ENCODE data around the gene FAM20C.

FAM20C gene

DNA sequence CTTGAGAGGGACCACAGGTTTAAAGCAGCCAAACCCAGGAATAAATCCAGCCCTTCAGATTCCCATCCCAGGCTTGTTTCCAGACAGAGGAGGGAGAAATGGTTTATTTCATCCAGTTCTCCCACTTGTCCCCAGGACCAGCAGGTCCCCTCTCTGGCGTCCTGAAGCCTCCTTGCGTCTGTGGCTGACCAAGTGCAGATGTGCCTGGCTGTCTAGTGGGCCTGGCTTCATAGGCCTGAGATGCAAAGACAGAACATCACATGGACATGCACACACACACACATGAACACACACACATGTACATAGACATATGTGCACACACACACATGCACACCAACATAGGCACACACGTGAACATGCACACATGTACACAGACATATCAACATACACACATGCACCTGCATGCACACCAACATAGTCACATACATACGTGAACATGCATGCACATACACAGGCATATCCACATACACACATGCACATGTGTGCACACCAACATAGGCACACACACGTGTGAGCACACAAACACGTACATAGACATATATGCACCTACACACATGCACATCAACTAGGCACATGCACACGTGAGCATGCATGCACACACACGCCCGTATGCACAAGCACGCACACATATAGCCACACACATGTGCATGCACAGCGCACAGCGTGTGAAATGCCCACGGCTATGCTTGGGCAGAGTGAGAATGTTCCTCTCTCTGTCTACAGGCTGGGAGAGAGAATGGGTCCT, 108.3 kb downstream of the FAM20C start:
- no peak for DNase-seq

GRCh38 chr7:301291-302053, 109.1 kb downstream of the FAM20C start:
- DNase-seq, result no peak

DNA sequence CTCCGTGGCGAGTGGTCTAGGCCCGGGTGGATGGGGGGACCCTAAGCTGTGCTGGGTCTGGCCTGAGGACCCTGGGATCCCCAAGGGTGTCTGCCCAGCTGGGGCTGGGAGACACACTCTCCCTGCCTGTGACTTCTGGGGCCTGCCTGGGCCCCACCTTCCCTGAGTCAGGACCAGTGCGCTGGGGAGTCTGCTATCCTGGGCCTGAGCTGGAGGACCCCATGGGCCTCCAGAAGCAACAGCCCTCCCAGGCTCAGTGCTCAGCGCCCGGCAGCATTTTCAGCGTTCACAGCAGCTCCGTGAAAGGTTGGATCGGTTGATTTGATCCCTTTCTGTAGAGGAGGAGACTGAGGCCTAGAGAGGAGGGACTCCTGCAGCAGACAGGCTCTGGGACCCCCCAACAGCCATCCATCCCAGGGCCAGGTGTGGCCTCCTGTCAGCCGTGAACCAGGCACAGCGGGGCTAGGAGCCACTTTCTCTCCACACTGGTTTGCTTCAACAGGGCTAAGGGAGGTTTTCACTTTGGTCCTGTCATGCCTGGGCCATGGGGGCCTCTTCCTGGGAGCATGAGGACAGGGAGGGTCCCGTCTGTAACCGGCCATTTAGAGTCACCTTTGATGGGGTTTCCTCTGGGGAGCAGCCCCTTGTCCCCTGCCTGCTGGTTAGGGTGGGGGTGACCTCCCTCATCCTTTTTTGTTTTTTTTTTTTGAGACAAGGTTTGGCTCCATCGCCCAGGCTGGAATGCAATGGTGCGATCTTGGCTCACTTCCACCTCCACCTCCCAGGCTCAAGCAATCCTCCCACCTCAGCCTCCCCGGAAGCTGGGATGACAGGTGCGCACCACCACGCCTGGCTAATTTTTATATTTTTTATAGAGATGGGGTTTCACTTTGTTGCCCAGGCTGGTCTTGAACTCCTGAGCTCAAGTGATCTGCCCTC, 110.0 kb downstream of the FAM20C start:
- DNase-seq, result no peak

DNA sequence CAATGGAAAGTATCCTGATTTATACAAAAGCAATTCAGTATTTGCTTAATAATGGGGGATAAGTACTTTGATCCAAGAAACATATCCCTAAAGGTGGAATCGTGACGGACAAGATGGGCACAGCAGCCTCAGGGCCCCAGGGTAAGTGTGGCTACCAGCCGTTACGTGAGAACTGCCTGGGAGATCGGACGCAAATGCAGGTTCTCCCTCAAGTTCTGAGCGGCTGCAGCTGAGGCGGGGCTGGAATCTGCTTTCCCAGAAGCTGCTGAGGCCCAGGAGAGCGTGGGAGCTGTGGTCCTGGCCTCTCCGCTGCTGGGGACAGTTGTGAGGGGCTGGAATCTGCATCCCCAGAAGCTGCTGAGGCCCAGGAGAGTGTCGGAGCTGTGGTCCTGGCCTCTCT, 111.1 kb downstream of the FAM20C start:
- no peak for DNase-seq

GRCh38 chr7:303884-304573, 111.7 kb downstream of the FAM20C start:
- no peak for DNase-seq

- no peak for DNase-seq
These were observed 112.4 kb downstream of the FAM20C start for GRCh38 chr7:304574-305409.

- DNase-seq, result no peak
These were observed 113.2 kb downstream of the FAM20C start for GRCh38 chr7:305410-306151.

DNA sequence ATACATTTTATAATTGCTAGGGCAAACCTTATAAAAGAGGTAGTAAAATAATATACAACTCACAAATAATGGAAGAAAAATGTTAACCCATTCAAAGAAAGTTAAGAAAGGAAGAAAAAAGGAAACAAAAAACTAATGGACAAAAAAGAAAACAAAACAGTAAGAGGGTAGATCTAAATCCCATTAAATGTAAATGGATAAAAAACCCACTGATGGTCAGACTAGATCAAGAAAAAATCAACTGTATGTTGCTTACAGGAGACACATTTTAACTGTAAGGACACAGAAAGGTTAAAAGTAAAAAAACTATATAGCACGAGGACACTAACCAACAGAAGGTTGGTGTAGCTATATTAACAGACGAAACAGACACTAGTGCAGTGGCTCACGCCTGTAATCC, 115.6 kb downstream of the FAM20C start:
- DNase-seq, result no peak

DNA sequence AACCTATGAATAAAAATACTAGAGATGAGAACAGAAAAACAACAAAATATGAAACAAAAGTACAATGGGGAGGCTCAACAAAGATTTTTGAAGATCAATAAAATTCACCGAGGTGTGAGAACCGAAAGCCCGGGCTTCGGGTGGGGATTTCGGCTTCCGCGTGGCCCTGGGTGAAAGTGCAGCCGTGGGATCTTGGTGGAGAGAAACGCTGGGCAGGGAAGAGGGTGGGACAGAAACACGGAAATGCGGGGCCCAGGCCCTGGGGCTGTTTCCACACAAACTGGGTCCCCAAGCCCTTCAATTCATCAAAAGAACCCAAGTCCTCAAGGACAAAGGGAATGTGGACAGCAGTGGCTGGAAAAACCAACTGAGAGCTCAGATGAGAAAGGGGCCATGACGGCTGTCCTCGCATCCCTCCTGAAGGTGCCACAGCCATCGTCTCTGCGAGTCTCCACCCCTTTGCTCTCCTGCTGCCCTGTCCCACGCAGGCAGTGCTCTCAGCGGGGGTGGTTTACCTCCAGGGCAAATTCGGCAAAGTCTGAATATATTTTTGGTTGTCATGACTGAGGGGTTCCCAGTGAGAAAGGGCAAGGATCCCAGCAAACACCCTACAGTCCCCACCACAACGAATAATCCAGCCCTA, 117.3 kb downstream of the FAM20C start:
- DNase-seq, result no peak

Data from anterior cingulate cortex (tissue), 58 donors.